HCT116 (cell line): ENCODE data around the gene NAT8. TPM values are rescaled to one million over a fixed set of nuclear protein-coding genes. Genes with fewer than 3 reads are reported as not detected.
A peak's percentile ranks its signal among the peaks of the same experiment; 100 is the strongest.
"Not testable (repeated sequence)": the region's sequence is repeated elsewhere in the genome, so short reads cannot be mapped to it uniquely, and the experiment has no call there.

ENCODE experiments used
- ATAC-seq: fragments of 200-7000 bp; cut with Tn5 transposase; 2 replicates; pipeline ENCODE4 v1.9.1; 2020; ENCODE audit warnings: mild to moderate bottlenecking, moderate library complexity
- BruUV-seq: library from RNA; stranded (reverse); fragments of 400-500 nt; replicated peaks from 2 replicates; lab custom pipeline; 2021; lab: Mats Ljungman, UMichigan
- CTCF ChIA-PET: fragments of 300-600 bp; sonication (Branson Sonifier 250); formaldehyde crosslinking; loops from one replicate; lab custom pipeline; 2021; ENCODE audit warnings: antibody characterized with exemption; lab: Charles Lee
- POLR2A ChIA-PET: fragments of 300-600, 350-600 bp; sonication (Branson Sonifier 250); formaldehyde crosslinking; loops from one replicate; lab custom pipeline; 2021; ENCODE audit warnings: antibody characterized with exemption; lab: Charles Lee
- RAD21 ChIA-PET, 2 experiments: fragments of 300-600 bp; sonication (Branson Sonifier 250); formaldehyde crosslinking; loops; one replicate each; lab custom pipeline; 2023; ENCODE audit warnings: low total read pairs in 2 of 2; ENCODE audit not compliant: uncharacterized antibody in 2 of 2, unreplicated experiment in 2 of 2, low non-redundant PET in 1 of 2; lab: Charles Lee
- DNase-seq: peaks from one replicate; pipeline ENCODE4 v3.0.0-alpha.2; 2010; ENCODE audit warnings: low read depth, low spot score
- H2AFZ ChIP-seq: fragments of 200-600 bp; shearing (Covaris generic), sonication (generic); 2 replicates; pipeline ENCODE4 v1.6.1; 2017; ENCODE audit warnings: low read depth, mixed run types, mixed read lengths, antibody characterized with exemption, low read length; ENCODE audit not compliant: poor library complexity, severe bottlenecking
- H3K27ac ChIP-seq: 2 replicates; pipeline ENCODE4 v1.5.1; 2012; ENCODE audit warnings: low read depth, low read length
- H3K27me3 ChIP-seq: fragments of 200-600 bp; sonication (generic); 2 replicates; pipeline ENCODE4 v1.6.1; 2016; ENCODE audit warnings: mixed run types, low read length, mixed read lengths; ENCODE audit not compliant: insufficient read depth
- H3K36me3 ChIP-seq, 2 experiments: fragments of 200-500 bp in 1 of 2; fragments of 200-600 bp in 1 of 2; sonication (Bioruptor generic) in 1 of 2; sonication (generic) in 1 of 2; 2 replicates each; pipeline versions ENCODE4 v1.5.1 to v1.6.1; 2014 to 2016; ENCODE audit warnings: low read length in 2 of 2, inconsistent platforms in 1 of 2, mixed read lengths in 1 of 2, mixed run types in 1 of 2; ENCODE audit not compliant: insufficient read depth in 2 of 2, control insufficient read depth in 1 of 2
- H3K4me1 ChIP-seq, 2 experiments: fragments of 200-600 bp in 1 of 2; sonication (generic) in 1 of 2; 2 replicates each; pipeline versions ENCODE4 v1.5.1 to v1.6.1; 2012 to 2017; ENCODE audit warnings: low read length in 2 of 2, inconsistent platforms in 1 of 2, mild to moderate bottlenecking in 1 of 2, mixed read lengths in 1 of 2, mixed run types in 1 of 2, moderate library complexity in 1 of 2; ENCODE audit not compliant: insufficient read depth in 2 of 2, control insufficient read depth in 1 of 2
- H3K4me2 ChIP-seq: fragments of 200-600 bp; sonication (generic); 2 replicates; pipeline ENCODE4 v1.6.1; 2017; ENCODE audit warnings: mixed run types, low read length, mixed read lengths
- H3K4me3 ChIP-seq, 2 experiments: fragments of 200-600 bp in 1 of 2; sonication (generic) in 1 of 2; replicated peaks in 1 of 2; 2 replicates each; pipeline ENCODE4 v1.5.1; 2011 to 2016; ENCODE audit warnings: low read length in 2 of 2, control low read depth in 1 of 2, low read depth in 1 of 2, mild to moderate bottlenecking in 1 of 2, mixed read lengths in 1 of 2, mixed run types in 1 of 2
- H3K79me2 ChIP-seq: fragments of 200-600 bp; sonication (generic); 2 replicates; pipeline ENCODE4 v1.6.1; 2017; ENCODE audit warnings: mild to moderate bottlenecking, mixed run types, low read length, moderate library complexity, mixed read lengths; ENCODE audit not compliant: insufficient read depth
- H3K9ac ChIP-seq: fragments of 200-600 bp; sonication (generic); 2 replicates; pipeline ENCODE4 v1.6.1; 2016; ENCODE audit warnings: low read length, mixed read lengths
- H3K9me2 ChIP-seq: fragments of 200-600 bp; sonication (generic), shearing (Covaris generic); 2 replicates; pipeline ENCODE4 v1.6.1; 2017; ENCODE audit warnings: mixed run types, mild to moderate bottlenecking, moderate library complexity; ENCODE audit not compliant: insufficient read depth
- H3K9me3 ChIP-seq, 2 experiments: fragments of 200-500 bp in 1 of 2; fragments of 200-600 bp in 1 of 2; sonication (Bioruptor generic) in 1 of 2; sonication (generic) in 1 of 2; 2 replicates each; pipeline ENCODE4 v1.6.1; 2014 to 2017; ENCODE audit warnings: low read length in 2 of 2, mixed read lengths in 2 of 2, inconsistent platforms in 1 of 2, low read depth in 1 of 2, mild to moderate bottlenecking in 1 of 2, mixed run types in 1 of 2, moderate library complexity in 1 of 2; ENCODE audit not compliant: control insufficient read depth in 1 of 2, insufficient read depth in 1 of 2
- H4K20me1 ChIP-seq: fragments of 200-600 bp; sonication (generic), shearing (Covaris generic); 2 replicates; pipeline ENCODE4 v1.6.1; 2017; ENCODE audit warnings: mixed run types, mild to moderate bottlenecking, moderate library complexity; ENCODE audit not compliant: insufficient read depth
- RAD21 ChIP-seq: IDR thresholded peaks from 2 replicates; pipeline ENCODE4 v1.6.1; 2012; ENCODE audit warnings: low read depth, mild to moderate bottlenecking
- intact Hi-C: fragments of 100-400 bp; cut with micrococcal nuclease; formaldehyde crosslinking; loops from 2 replicates; pipeline ENCODE4 v1.10.0; 2022
- total RNA-seq: library from RNA; stranded (reverse); gene quantifications from one replicate; pipeline ENCODE4 v1.2.1, GENCODE V29; 2021; ENCODE audit not compliant: unreplicated experiment
- TF ChIP-seq, protein P1 (sequence below), 3 experiments: fragments of 200-600 bp in 1 of 3; sonication (generic) in 1 of 3; IDR thresholded peaks in 2 of 3; conservative IDR thresholded peaks in 1 of 3; 2 replicates each; pipeline ENCODE4 v1.5.1; 2012 to 2017; ENCODE audit warnings: low read depth in 2 of 3, low read length in 2 of 3, antibody characterized with exemption in 1 of 3, borderline replicate concordance in 1 of 3, control low read depth in 1 of 3, mild to moderate bottlenecking in 1 of 3, mixed read lengths in 1 of 3, mixed run types in 1 of 3, moderate library complexity in 1 of 3; ENCODE audit not compliant: insufficient read depth in 1 of 3

Gene NAT8
- total RNA-seq, 1 experiment from 2014 or later = not detected

DNA sequence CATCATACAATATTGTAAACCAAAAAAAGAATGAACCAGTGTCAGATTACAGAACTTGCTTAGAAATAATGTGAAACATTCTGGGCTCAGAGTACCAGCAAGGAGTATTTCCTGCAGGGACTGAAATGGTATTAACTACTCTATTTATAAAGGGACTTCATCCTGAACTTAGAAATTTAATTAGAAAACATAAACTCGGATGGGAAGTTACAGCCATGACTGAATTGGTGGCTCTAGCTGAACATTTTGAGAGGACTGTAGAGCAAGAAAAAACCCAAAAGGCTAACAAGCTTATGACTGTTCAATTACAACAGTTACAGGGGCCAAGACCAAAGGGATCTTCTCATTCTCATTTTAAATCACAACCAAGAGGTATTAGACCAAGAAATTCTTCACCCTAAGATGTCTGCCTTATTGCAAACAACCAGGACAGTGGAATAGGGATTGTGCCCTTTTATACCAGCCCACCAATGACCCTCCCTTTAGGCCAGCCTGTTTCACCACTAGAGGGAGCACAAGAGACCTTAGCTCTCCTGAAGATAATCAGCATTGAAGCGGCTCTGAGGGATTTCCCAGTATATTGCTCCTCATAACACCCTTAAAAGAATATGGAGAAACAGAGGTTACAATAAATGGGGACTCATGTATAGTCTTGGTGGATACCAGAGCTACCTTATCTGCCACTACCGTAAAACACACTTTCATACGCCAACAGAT, 48.3 kb upstream of the NAT8 start:
- POLR2A ChIA-PET, H3K9me3 ChIP-seq, H3K9ac ChIP-seq, H3K4me1 ChIP-seq, H3K79me2 ChIP-seq, H3K36me3 ChIP-seq, H3K27me3 ChIP-seq, H3K4me3 ChIP-seq: not testable (repeated sequence)
- ATAC-seq (peak; percentile 99), DNase-seq (peak; percentile 21)
- CTCF ChIA-PET = interaction anchor here (1.5 kb wide), 1 partner anchor 10 kb away, joined by 8 read pairs; no protein-coding TSS in a partner anchor
- intact Hi-C loops = loop anchor here (2.0 kb wide), 1 partner anchor 60 kb away; no protein-coding TSS in a partner anchor
- peak overlapping the region; percentile 88 for H2AFZ ChIP-seq
- TF ChIP-seq RAD21 = peak; percentile 37; the same call in 1 of the 2 replicates
- TF ChIP-seq, protein P1, sequence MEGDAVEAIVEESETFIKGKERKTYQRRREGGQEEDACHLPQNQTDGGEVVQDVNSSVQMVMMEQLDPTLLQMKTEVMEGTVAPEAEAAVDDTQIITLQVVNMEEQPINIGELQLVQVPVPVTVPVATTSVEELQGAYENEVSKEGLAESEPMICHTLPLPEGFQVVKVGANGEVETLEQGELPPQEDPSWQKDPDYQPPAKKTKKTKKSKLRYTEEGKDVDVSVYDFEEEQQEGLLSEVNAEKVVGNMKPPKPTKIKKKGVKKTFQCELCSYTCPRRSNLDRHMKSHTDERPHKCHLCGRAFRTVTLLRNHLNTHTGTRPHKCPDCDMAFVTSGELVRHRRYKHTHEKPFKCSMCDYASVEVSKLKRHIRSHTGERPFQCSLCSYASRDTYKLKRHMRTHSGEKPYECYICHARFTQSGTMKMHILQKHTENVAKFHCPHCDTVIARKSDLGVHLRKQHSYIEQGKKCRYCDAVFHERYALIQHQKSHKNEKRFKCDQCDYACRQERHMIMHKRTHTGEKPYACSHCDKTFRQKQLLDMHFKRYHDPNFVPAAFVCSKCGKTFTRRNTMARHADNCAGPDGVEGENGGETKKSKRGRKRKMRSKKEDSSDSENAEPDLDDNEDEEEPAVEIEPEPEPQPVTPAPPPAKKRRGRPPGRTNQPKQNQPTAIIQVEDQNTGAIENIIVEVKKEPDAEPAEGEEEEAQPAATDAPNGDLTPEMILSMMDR (IDR thresholded peaks at IDR 0.05 in 2 of 3, conservative IDR thresholded peaks at IDR 0.05 in 1 of 3; ENCODE audit: borderline replicate concordance in 1 of 3, insufficient read depth in 1 of 3, low read depth in 2 of 3, low read length in 2 of 3) = peak; percentile 32 to 65 (median 44); a peak in 5 of 6 replicates
- TF ChIP-seq, all 23 proteins: peak for 2; not testable (repeated sequence) for 21
- H3K27ac ChIP-seq, H4K20me1 ChIP-seq, RAD21 ChIA-PET, BruUV-seq, H3K9me2 ChIP-seq: not testable (repeated sequence)
- H3K4me2 ChIP-seq = peak overlapping the region; percentile 9; the same call in 1 of the 2 replicates

DNA sequence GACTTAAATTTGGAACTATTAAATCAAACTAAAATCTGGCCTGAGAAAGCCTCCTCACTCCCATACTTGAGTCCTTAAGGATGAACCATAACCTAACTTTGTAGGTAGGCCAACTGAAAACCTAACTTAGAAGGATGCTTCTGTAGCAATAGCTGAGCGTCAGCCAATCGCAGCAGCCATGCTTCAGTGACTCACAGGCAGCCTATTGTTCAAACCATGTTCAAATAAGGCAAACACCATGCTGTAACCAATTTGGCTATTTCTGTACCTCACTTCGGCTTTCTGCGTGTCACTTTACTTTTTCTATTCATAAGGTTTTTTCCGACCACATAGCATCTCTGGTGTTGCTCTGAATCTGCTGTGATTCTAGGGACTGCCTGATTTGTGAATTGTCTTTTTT, 46.3 kb upstream of the NAT8 start:
- POLR2A ChIA-PET, CTCF ChIA-PET: not testable (repeated sequence)

More for the DNA sequence above, 46.3 kb upstream of the NAT8 start:
- H4K20me1 ChIP-seq, H3K27ac ChIP-seq, H3K4me3 ChIP-seq, H3K9ac ChIP-seq, DNase-seq, RAD21 ChIA-PET, H3K4me2 ChIP-seq, H3K9me3 ChIP-seq, H2AFZ ChIP-seq, H3K4me1 ChIP-seq, ATAC-seq, BruUV-seq, H3K79me2 ChIP-seq, H3K27me3 ChIP-seq, H3K9me2 ChIP-seq, H3K36me3 ChIP-seq: not testable (repeated sequence)
- intact Hi-C loops = loop anchor here (5.0 kb wide), 1 partner anchor 464 kb away; no protein-coding TSS in a partner anchor
